ENCODE results near the gene MLX. TPM values are rescaled to one million over a fixed set of nuclear protein-coding genes. Genes with fewer than 3 reads are reported as not detected.

The MLX gene
- total RNA-seq, 4 donors from 2014 or later, result 47.0 to 62.8 (median 52.9) TPM

- WGBS, 2 donors, result 36 to 73% methylated on average over 8 to 24 of the region's 28 CpGs
- DNase-seq, result no peak
- TF ChIP-seq CTCF (IDR thresholded peaks at IDR 0.05) (peak in 1 of 6 experiments; percentile 4), POLR2A (IDR thresholded peaks at IDR 0.05) (no peak)
- Histone ChIP-seq H3K36me3 (peaks cover 42 to 43% of the 10 kb centered on the region in 2 donors), H3K4me3 (replicated peaks in 1 of 3) (peak overlapping the region in 1 of 3 donors; percentile 76), H3K9me3 (no peaks in the 10 kb centered on the region), H3K27ac (peak overlapping the region; percentile 82 to 97 (median 96)), H3K27me3 (no peaks in the 10 kb centered on the region), H3K4me1 (peaks cover 47 to 57% of the 10 kb centered on the region in 2 donors)
- intact Hi-C loops (cut with DNase I), result no loop called here
Measured at GRCh38 chr17:42566215-42566882, 551 bp upstream of the MLX start.

GRCh38 chr17:42568341-42569111, 1.6 kb downstream of the MLX start:
- intact Hi-C loops (cut with DNase I), result no loop called here
- WGBS, 2 donors, result 85 to 88% methylated on average over 14 of the region's 14 CpGs
- H3K27ac ChIP-seq, result peak overlapping the region; percentile 82 to 97 (median 96)
- no peak for TF ChIP-seq POLR2A (IDR thresholded peaks at IDR 0.05)
- no peak for TF ChIP-seq CTCF (IDR thresholded peaks at IDR 0.05)
- no peaks in the 10 kb centered on the region for H3K9me3 ChIP-seq
- H3K27me3 ChIP-seq, result no peaks in the 10 kb centered on the region
- no peak for DNase-seq
- no peak overlapping the region for H3K4me3 ChIP-seq (replicated peaks in 1 of 3)
- H3K36me3 ChIP-seq, result peaks cover 62 to 65% of the 10 kb centered on the region in 2 donors
- peaks cover 40 to 52% of the 10 kb centered on the region in 2 donors for H3K4me1 ChIP-seq

GRCh38 chr17:42571435-42572225, 4.7 kb downstream of the MLX start:
- H3K9me3 ChIP-seq, result no peaks in the 10 kb centered on the region
- peaks cover 25 to 35% of the 10 kb centered on the region in 2 donors for H3K4me1 ChIP-seq
- intact Hi-C loops (cut with DNase I), result loop anchor here (10.0 kb wide), 1 partner anchor 193 kb away; the partner anchor contains the start of gene RAMP2
- WGBS, 2 donors, result 34 to 36% methylated on average over 11 to 12 of the region's 12 CpGs
- no peaks in the 10 kb centered on the region for H3K27me3 ChIP-seq
- DNase-seq, result peak; percentile 94
- peaks cover 54 to 57% of the 10 kb centered on the region in 2 donors for H3K36me3 ChIP-seq
- no peak overlapping the region for H3K4me3 ChIP-seq (replicated peaks in 1 of 3)
- H3K27ac ChIP-seq, result peak overlapping the region; percentile 68 to 85 (median 83)
- TF ChIP-seq POLR2A (IDR thresholded peaks at IDR 0.05) (no peak), CTCF (IDR thresholded peaks at IDR 0.05) (peak in 1 of 6 experiments; percentile 15)

GRCh38 chr17:42573095-42573494, 6.2 kb downstream of the MLX start:
- 87 to 90% methylated on average over 4 of the region's 4 CpGs for WGBS, 2 donors
- no peaks in the 10 kb centered on the region for H3K9me3 ChIP-seq
- H3K4me3 ChIP-seq (replicated peaks in 1 of 3), result no peak overlapping the region
- H3K27me3 ChIP-seq, result no peaks in the 10 kb centered on the region
- TF ChIP-seq POLR2A (IDR thresholded peaks at IDR 0.05) (no peak), CTCF (IDR thresholded peaks at IDR 0.05) (no peak)
- no peak for DNase-seq
- peaks cover 26 to 36% of the 10 kb centered on the region in 2 donors for H3K4me1 ChIP-seq
- intact Hi-C loops (cut with DNase I), result loop anchor here (10.0 kb wide), 1 partner anchor 192 kb away; the partner anchor contains the start of gene RAMP2
- H3K27ac ChIP-seq, result peak overlapping the region in 1 of 3 donors; percentile 83
- peaks cover 54 to 57% of the 10 kb centered on the region in 2 donors for H3K36me3 ChIP-seq
